Duodenal mucosa (tissue), 2 donors: ENCODE data around the gene FBN1.

ENCODE experiments used
- H3K27ac ChIP-seq: one replicate; pipeline ENCODE4 v1.7.0; 2013; ENCODE audit warnings: low read depth, low read length
- H3K27me3 ChIP-seq, 2 donors: one replicate each; pipeline ENCODE4 v1.7.0; 2013; ENCODE audit warnings: low read length in 2 of 2, control low read depth in 1 of 2; ENCODE audit not compliant: insufficient read depth in 2 of 2, control insufficient read depth in 1 of 2
- H3K36me3 ChIP-seq, 2 donors: one replicate each; pipeline ENCODE4 v1.7.0; 2013; ENCODE audit warnings: low read length in 2 of 2, control low read depth in 1 of 2; ENCODE audit not compliant: insufficient read depth in 2 of 2, control insufficient read depth in 1 of 2
- H3K4me1 ChIP-seq, 2 donors: one replicate each; pipeline ENCODE4 v1.7.0; 2013; ENCODE audit warnings: low read length in 2 of 2, control low read depth in 1 of 2; ENCODE audit not compliant: insufficient read depth in 2 of 2, control insufficient read depth in 1 of 2
- H3K4me3 ChIP-seq, 2 donors: one replicate each; pipeline ENCODE4 v1.7.0; 2013; ENCODE audit warnings: low read length in 2 of 2, low read depth in 1 of 2
- H3K9ac ChIP-seq, 2 donors: one replicate each; pipeline ENCODE4 v1.7.0; 2013; ENCODE audit warnings: low read length in 2 of 2, low read depth in 1 of 2
- H3K9me3 ChIP-seq, 2 donors: one replicate each; pipeline ENCODE4 v1.7.0; 2013; ENCODE audit warnings: low read length in 2 of 2, control low read depth in 1 of 2; ENCODE audit not compliant: control insufficient read depth in 1 of 2

The FBN1 gene

GRCh38 chr15:48603922-48604321 is 41.6 kb downstream of the FBN1 start:
- H3K9ac ChIP-seq = no peak overlapping the region
- H3K36me3 ChIP-seq = no peaks in the 10 kb centered on the region
- H3K4me3 ChIP-seq = no peak overlapping the region
- H3K4me1 ChIP-seq = no peaks in the 10 kb centered on the region
- H3K27ac ChIP-seq = no peak overlapping the region
- H3K27me3 ChIP-seq = no peaks in the 10 kb centered on the region
- H3K9me3 ChIP-seq = no peaks in the 10 kb centered on the region

- H3K4me1 ChIP-seq = no peaks in the 10 kb centered on the region
- H3K9ac ChIP-seq = no peak overlapping the region
- no peak overlapping the region for H3K4me3 ChIP-seq
- no peaks in the 10 kb centered on the region for H3K9me3 ChIP-seq
- no peaks in the 10 kb centered on the region for H3K36me3 ChIP-seq
- no peaks in the 10 kb centered on the region for H3K27me3 ChIP-seq
- H3K27ac ChIP-seq = no peak overlapping the region
Observed at GRCh38 chr15:48603123-48603500, 42.4 kb downstream of the FBN1 start.

DNA sequence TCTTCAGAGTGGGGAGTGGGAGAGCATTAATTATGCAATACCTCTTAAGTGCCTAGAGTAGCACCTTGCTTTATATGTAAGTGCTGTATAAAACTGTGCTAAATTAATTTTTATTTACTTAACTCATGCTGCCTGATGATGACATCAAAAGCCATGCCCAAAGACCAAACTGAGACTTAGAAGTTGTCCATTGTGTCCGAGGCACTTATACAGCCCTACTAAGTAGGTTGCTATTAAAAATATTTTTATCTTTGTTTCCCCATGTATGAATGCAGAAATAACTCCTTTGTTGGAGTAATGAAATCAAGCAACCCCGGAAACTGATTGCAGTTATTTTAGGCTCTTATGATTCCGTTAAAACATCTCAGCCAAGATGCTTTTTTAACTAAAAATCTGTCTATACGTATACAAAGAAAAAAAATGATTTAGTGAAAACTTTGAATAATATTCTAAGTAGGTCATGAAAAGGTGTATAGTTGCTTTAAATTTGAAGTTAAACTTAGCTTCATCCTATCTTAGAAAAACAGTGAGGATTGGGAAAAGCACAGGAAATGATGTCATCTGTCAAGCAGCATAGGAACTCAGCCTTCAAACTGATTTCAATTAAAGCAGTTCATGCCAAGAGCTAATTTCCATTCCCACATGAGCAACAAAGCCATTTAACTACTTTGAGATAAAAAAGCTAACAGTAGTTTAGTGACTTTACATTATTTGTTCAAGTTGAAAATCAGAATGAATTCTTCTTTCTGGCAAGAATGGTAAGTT is 43.0 kb downstream of the FBN1 start:
- no peaks in the 10 kb centered on the region for H3K4me1 ChIP-seq
- H3K4me3 ChIP-seq = no peak overlapping the region
- H3K27me3 ChIP-seq = no peaks in the 10 kb centered on the region

GRCh38 chr15:48601095-48601494 is 44.4 kb downstream of the FBN1 start:
- H3K9ac ChIP-seq = no peak overlapping the region
- no peaks in the 10 kb centered on the region for H3K36me3 ChIP-seq
- no peaks in the 10 kb centered on the region for H3K4me1 ChIP-seq
- H3K27me3 ChIP-seq = no peaks in the 10 kb centered on the region
- no peak overlapping the region for H3K27ac ChIP-seq
- H3K9me3 ChIP-seq = no peaks in the 10 kb centered on the region
- no peak overlapping the region for H3K4me3 ChIP-seq

More for the DNA sequence above, 43.0 kb downstream of the FBN1 start:
- no peaks in the 10 kb centered on the region for H3K36me3 ChIP-seq
- no peaks in the 10 kb centered on the region for H3K9me3 ChIP-seq
- H3K9ac ChIP-seq = no peak overlapping the region
- H3K27ac ChIP-seq = no peak overlapping the region

DNA sequence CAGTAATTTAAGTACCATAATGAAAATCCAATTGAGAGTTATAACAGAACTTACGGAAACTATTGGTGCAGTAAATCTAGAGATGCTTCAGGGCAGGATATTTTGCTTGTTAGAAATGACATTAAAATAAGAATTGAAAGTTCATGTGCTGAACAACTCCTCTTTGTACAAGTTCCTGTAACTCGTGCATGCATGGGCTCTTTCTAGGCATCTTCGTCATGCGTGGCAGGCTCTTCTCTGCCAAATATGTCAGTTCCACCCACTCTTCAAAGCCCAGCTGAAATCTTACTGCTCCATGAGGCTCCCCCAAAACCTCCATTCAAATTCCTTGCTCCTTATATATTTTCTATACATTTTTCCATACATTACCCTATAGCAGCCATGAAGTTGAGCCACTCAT is 48.7 kb downstream of the FBN1 start:
- Histone ChIP-seq H3K27ac (no peak overlapping the region), H3K36me3 (no peaks in the 10 kb centered on the region), H3K9me3 (no peaks in the 10 kb centered on the region), H3K27me3 (no peaks in the 10 kb centered on the region), H3K9ac (no peak overlapping the region), H3K4me1 (no peaks in the 10 kb centered on the region), H3K4me3 (no peak overlapping the region)

DNA sequence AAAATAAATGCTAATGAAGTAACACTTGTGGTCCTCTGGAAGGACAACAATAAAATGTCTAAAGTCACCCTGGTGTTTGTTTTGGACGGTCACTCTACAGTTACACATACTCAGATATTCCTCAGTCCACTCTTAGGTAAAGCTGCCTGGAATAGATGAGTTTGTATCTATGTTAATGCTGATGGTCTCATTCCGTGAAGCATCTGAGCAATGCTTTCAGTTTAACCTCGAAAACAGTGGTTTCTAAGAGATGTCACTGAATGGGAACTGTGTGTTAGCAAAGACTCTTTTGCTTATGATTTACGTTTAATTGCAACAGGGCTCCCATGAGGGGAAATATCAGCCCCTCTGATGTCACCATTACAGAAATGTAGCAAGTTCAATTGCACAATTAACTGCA is 49.1 kb downstream of the FBN1 start:
- H3K4me1 ChIP-seq = no peaks in the 10 kb centered on the region
- H3K9ac ChIP-seq = no peak overlapping the region
- no peaks in the 10 kb centered on the region for H3K9me3 ChIP-seq
- no peaks in the 10 kb centered on the region for H3K36me3 ChIP-seq
- H3K27ac ChIP-seq = no peak overlapping the region
- no peak overlapping the region for H3K4me3 ChIP-seq
- no peaks in the 10 kb centered on the region for H3K27me3 ChIP-seq

- no peaks in the 10 kb centered on the region for H3K9me3 ChIP-seq
- H3K27ac ChIP-seq = no peak overlapping the region
- no peak overlapping the region for H3K4me3 ChIP-seq
- H3K4me1 ChIP-seq = no peaks in the 10 kb centered on the region
- no peaks in the 10 kb centered on the region for H3K27me3 ChIP-seq
- H3K9ac ChIP-seq = no peak overlapping the region
- H3K36me3 ChIP-seq = no peaks in the 10 kb centered on the region
Observed at GRCh38 chr15:48595981-48596380, 49.5 kb downstream of the FBN1 start.

DNA sequence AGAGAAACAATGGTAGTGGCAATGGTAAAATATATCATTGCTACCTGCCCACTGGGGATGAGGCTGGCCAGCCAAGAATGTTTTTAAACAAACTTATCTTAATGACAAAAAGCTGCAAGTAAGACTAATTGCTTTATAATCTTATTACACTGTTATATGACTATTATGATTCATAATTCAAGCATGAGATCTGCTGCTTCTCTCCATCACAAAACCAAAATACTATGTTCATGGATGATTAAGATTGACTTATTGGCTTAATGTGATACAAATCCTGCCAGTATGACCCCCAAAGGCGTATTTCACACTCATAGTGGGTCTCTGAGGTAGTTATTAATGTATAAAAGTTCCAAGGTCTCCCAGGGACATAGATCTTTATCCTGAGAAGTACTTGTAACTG is 52.6 kb downstream of the FBN1 start:
- H3K36me3 ChIP-seq = no peaks in the 10 kb centered on the region
- no peak overlapping the region for H3K4me3 ChIP-seq
- no peak overlapping the region for H3K9ac ChIP-seq
- H3K9me3 ChIP-seq = no peaks in the 10 kb centered on the region
- H3K4me1 ChIP-seq = peaks cover 0 to 6% of the 10 kb centered on the region in 2 donors
- H3K27me3 ChIP-seq = no peaks in the 10 kb centered on the region
- no peak overlapping the region for H3K27ac ChIP-seq

GRCh38 chr15:48592221-48592731 is 53.2 kb downstream of the FBN1 start:
- Histone ChIP-seq H3K27me3 (no peaks in the 10 kb centered on the region), H3K4me3 (no peak overlapping the region), H3K27ac (no peak overlapping the region), H3K9ac (no peak overlapping the region), H3K9me3 (no peaks in the 10 kb centered on the region), H3K36me3 (no peaks in the 10 kb centered on the region), H3K4me1 (peaks cover 0 to 6% of the 10 kb centered on the region in 2 donors)

DNA sequence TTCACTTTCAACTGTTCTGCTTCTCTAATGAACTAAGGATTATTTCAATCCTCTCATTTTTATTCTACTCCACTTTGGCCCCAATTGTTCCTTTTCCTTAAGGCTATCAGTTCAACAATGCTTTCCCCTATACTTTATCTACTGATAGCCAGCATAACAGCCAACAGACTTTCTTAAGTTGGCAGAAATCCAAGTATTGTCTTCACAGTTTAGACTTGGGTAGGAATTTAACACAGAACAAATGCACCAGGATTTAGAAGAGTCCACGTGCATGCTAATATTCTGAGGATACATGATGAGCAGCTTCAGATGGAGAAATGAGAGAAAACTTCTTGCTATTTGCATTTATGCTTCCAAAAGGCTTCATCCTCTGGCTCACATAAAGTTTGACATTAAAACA is 54.8 kb downstream of the FBN1 start:
- H3K9ac ChIP-seq = no peak overlapping the region
- peaks cover 0 to 6% of the 10 kb centered on the region in 2 donors for H3K4me1 ChIP-seq
- H3K36me3 ChIP-seq = no peaks in the 10 kb centered on the region
- H3K4me3 ChIP-seq = no peak overlapping the region
- no peaks in the 10 kb centered on the region for H3K9me3 ChIP-seq
- no peak overlapping the region for H3K27ac ChIP-seq
- no peaks in the 10 kb centered on the region for H3K27me3 ChIP-seq
